ENCODE results near the gene HIBCH.

Gene HIBCH

GRCh38 chr2:190221429-190221828, 98.2 kb downstream of the HIBCH start:
- DNase-seq: no peak

DNA sequence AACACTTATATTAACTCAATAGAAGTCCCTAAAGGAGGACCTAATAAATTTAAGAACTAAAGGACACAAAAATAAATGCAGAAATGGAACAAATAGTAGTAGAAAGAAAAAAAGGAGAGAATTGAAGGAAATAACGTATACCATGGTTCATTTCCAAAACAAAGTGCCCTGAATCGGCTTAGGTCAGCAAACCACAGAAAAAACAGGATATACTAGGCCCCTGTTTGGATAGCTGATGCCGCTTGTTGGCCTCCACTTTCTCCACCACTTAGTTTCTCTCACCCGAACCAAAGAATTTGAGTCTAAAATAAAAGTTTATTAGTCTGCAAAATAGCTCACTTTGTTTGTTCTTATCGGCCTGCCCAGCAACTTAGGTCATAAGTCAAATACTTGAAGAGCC, 100.4 kb downstream of the HIBCH start:
- no peak for DNase-seq

DNA sequence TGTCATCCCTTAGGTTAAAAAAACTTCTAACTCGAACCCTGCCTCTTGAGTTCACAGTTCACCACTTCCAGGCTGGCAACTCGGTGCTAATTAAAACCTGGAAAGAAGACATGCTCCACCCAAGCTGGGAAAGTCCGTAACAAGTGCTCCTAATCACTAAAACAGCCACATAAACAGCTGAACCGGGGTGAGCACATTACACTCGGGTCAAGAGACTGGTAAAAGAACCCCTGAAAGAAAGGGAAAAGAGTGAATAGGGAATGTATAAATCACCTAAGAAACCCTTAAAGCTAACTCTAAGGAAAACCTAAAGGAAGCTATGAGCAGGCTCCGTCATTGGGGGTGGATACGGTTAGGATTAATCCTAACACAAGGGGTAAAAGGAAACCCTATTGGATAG, 102.0 kb downstream of the HIBCH start:
- no peak for DNase-seq

- no peak for DNase-seq
Observed at GRCh38 chr2:190216829-190217228, 102.8 kb downstream of the HIBCH start.

GRCh38 chr2:190215620-190216019, 104.0 kb downstream of the HIBCH start:
- DNase-seq: no peak

GRCh38 chr2:190214426-190215194, 105.0 kb downstream of the HIBCH start:
- DNase-seq: no peak

DNA sequence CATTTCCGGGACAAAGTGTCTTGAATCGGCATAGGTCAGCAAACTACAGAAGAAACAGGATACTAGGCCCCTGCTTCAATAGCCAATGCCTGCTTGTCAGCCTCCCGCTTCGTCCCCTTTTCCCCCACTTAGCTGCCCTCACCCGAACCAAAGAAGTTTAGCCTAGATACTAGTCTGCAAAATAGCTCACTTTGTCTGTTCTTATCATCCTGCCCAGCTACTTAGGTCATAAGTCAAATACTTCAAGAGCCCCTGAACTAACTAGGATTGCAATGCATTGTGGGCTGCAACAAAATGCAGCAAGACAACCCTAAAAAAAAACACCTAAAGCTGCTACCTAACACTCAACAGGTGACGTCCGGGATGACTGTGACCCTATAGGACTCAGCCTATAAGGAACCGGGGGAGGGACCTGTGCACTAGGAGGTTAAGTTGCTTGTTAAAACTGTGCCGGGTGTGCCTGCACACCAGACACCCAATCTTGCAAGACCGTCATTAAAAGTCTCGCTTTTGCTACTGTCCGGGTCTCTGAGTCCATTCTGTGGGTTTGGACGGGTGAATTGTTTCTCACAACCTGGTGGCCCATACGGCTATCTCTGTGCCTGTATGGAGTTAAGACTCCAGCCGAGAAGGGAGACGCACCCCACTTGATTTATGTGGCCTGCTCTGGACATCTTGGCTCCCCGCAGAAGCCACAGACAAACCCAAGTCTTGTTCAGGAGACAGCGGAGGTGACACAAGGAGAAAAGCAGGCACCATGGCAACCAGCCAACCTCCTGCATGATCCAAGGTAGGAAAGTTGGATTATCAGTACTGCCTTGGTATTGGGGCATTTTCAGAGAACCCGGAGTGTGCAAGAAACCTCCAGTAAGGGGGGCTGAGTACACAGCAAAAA, 105.9 kb downstream of the HIBCH start:
- DNase-seq: no peak

DNA sequence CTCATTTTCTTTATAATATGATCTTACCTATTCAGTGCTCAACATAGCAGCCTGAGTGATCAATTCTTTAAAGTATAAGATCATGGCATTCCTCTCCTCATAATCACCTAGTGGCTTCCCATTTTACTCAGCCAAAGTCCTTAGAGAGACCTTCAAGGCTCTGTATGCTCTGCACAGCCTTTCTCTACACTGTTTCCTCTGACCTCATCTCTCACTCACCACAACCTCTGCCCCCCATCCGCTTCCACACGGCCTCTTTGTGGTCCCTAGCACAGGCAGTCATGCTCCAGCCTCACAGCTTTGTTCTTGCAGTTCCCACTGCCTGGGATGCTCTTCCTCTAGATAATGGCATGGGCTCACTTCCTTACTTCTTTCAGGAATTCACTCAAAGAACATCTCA, 109.2 kb downstream of the HIBCH start:
- no peak for DNase-seq

GRCh38 chr2:190209559-190209958, 110.1 kb downstream of the HIBCH start:
- no peak for DNase-seq

DNA sequence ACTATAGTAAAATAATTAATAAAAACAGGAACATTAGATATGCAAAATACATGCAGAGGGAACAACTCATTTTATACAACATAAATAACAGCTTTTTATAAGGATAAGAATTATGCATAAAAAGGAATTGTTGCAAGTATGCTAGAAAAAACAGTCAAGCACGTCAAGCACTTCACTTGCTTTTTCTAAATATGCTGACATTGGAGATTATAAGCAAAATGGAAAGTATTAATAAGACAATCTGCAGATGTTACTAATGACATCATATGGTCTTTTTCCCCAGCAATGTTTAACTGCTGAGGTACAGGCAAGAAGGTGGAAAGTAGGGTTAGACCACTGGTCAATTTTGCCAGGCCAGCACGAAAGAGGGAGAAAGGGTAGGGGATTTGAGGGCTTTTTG, 111.7 kb downstream of the HIBCH start:
- DNase-seq: no peak

DNA sequence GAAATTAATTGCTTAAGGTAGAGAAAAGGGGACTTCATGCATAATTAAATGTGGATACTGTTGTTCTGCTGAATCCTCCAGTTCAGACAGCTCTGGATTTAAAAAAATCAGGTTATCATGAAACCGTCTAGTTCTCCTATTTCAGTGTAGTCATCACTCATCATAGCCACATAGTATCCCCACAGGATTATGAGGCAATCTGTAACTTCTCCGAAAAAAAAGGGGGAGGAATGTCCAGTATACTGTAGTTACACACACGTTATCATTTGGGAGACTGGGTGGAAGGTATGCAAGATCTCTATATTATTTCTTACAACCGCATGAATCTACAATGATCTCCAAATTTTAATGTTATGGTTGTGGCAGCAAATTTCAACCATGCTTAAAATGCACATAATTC, 114.0 kb downstream of the HIBCH start:
- DNase-seq: no peak

DNA sequence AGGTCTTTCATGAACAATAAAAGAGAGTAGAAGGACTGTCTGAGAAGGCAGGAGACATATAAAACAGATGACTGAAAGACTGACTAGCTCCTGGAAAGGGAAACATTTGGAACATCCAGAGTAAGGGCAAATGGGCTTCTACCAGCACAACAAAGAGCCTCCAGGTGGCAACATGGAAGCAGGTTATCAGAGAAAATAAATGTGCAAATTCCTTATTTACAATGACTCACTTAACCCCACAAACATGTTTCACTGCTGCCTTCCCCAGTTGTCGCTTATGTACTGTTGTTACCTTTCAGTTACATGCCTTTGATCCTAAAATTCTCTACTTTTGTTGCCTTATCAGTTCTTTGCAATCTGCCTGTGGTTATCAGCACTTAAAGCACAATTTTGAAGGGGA, 117.0 kb downstream of the HIBCH start:
- DNase-seq: no peak

- DNase-seq: no peak
Observed at GRCh38 chr2:190202018-190202417, 117.6 kb downstream of the HIBCH start.

GRCh38 chr2:190200603-190201002, 119.0 kb downstream of the HIBCH start:
- DNase-seq: no peak

GRCh38 chr2:190199530-190199929, 120.1 kb downstream of the HIBCH start:
- DNase-seq: no peak

DNA sequence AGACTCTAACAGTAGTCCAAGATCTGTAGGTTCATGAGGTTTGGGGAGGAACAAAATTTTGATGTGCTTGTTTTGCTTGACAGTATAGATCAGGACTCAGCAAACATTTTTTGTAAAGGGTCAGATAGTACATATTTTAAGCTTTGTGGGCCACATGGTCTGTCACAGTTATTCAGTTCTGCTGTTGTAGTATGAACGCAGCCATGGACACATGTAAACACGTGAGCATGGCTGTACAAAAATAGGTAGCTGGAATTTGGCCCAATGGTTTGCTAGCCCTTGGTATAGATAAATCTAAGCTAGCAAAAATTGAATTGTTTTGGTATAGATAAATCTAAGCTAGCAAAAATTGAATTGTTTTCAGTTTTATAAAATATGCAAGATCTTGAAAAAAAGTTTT, 120.5 kb downstream of the HIBCH start:
- DNase-seq: no peak

DNA sequence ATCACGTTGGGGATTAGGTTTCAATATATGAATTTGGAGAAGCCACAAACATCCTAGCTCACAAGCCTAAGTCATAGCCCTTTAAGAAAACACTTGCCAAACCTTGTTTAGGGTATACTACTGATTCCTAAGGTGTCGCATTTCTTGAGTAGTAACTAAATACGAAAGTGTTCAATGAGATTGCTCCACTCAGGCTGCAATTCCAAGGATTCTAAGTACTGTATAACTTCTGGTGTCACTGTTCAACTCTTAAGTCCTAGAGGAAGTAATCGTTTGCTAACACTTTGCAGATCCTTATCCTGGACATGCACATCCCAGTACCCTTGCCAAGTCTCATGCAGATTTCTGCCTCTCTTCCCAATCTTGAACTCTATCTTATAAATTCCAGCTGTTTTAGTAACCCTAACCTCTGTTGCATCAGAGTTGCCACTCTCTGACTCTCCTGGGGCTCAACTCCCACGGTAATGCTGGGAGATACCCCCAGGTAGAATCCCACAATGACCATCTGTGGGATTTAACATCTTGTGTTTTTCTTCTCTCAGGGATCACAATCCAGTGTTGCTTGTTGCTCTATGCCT, 122.4 kb downstream of the HIBCH start:
- DNase-seq: no peak

- no peak for DNase-seq
Observed at GRCh38 chr2:190190507-190191162, 129.0 kb downstream of the HIBCH start.

GRCh38 chr2:190188289-190188688, 131.3 kb downstream of the HIBCH start:
- DNase-seq: no peak

DNA sequence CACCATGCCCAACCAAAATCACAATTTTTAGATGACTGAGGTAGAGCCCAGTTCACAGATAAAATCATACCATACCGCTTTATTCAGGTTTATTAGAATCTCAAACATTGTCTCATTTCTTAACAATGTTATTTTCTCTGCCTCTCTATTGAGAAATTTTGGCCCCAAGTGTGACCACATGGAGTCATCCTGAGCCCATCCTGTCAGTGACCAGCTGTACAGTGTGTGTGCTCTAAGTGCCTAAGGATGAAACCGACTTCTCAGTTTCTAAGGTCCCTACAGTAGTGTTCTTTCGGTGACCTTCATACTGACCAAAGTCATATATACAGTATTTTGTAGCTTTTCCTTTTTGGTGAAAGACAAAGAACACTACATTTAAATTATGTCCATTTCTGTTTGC, 133.4 kb downstream of the HIBCH start:
- no peak for DNase-seq

DNA sequence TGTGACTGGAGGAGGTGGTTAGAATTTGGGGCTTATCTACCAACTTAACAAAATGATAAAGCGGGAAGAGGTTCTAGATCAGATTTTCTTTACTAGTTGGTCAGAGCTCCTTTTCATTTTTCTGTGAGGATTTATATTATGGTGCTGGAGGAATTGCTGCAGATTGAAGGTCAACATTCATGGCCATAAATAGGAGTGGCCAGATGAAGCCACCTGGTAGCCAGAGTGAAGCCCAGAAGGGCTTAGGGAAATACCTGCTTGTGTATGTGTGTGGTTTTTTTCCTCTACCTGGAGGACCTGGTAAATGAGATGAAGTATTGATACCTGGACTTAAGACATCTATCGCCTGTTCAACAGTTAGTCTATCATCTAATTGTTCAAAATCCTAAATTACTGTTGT, 134.2 kb downstream of the HIBCH start:
- no peak for DNase-seq

DNA sequence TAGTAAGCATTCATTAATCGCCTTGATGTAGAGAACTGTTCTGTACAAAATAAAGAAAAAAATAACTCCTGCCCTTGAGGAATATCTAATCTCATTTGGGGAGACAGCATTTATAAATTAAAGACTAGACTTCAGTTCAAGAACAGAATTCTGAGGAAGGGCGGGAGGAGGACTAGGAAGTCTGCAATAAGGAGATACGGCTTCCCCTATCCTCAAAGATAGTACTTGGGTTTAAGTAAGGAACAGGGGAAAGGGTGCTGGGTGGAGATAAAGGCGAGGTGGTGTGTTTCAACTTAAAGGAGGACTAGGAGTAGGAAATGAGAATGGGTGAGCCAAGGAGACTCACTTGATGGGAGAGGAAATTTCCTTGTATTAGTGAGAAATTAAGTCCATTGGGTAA, 135.2 kb downstream of the HIBCH start:
- DNase-seq: no peak

DNA sequence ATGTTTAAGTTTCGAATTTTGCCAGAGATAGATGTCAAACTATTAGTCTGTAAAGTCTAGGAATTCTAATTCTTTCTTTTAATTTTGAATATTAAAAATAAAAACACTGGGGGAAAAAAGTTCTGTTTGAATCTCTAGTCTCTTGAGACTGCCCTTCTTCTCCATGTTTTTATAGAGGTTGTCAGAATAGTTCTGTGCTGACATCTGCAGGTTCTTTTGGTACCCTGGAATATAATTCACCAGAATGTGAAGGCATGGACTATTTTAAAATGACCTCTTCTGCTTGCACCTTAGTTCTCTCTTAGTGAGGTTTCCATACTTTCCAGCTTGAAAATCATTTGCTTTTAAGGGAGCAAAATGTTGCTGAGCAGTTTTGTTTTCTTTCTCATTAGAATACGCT, 136.1 kb downstream of the HIBCH start:
- DNase-seq: no peak
